Measurements from ENCODE around the gene SNAPC5.

GRCh38 chr15:66481107-66481856, 16.3 kb downstream of the SNAPC5 start:
- TF ChIP-seq POLR2A (IDR thresholded peaks at IDR 0.05; ENCODE audit: low read depth, low read length) (no peak), CEBPB (IDR thresholded peaks at IDR 0.05; ENCODE audit: low read depth, low read length) (no peak), CTCF (conservative IDR thresholded peaks at IDR 0.05; ENCODE audit: low read depth, low read length) (no peak), RFX5 (IDR thresholded peaks at IDR 0.05; ENCODE audit: low read depth, low read length) (no peak), BHLHE40 (IDR thresholded peaks at IDR 0.05; ENCODE audit: low read depth, low read length) (no peak), CHD1 (IDR thresholded peaks at IDR 0.05; ENCODE audit: low read depth, low read length) (no peak), RAD21 (IDR thresholded peaks at IDR 0.05; ENCODE audit: low read length) (no peak), NFE2L2 (IDR thresholded peaks at IDR 0.05; ENCODE audit: low read depth, low read length) (no peak), RCOR1 (IDR thresholded peaks at IDR 0.05; ENCODE audit: insufficient replicate concordance, low read length) (no peak)

Measured in IMR-90 (cell line).